ENCODE results near the gene SEPSECS.

DNA sequence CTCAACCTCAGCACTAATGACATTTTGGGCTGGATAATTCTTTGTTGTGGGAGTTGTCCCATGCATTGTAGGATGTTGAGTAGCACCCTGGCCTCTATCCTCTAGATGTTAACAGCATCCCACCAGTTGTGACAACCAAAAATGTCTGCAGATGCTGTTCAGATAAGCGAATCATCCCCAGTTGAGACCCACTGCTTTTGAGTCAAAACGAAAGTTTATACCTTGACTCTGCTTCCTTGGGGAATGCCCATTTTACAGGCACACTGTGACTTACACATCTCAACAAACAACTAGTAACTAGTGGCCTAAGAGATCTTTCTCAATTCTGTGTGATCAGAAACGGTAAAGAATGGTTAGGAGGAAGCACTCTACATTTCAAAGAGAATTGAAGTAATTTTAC lies 37.0 kb downstream of the SEPSECS start:
- TF ChIP-seq, protein P1, sequence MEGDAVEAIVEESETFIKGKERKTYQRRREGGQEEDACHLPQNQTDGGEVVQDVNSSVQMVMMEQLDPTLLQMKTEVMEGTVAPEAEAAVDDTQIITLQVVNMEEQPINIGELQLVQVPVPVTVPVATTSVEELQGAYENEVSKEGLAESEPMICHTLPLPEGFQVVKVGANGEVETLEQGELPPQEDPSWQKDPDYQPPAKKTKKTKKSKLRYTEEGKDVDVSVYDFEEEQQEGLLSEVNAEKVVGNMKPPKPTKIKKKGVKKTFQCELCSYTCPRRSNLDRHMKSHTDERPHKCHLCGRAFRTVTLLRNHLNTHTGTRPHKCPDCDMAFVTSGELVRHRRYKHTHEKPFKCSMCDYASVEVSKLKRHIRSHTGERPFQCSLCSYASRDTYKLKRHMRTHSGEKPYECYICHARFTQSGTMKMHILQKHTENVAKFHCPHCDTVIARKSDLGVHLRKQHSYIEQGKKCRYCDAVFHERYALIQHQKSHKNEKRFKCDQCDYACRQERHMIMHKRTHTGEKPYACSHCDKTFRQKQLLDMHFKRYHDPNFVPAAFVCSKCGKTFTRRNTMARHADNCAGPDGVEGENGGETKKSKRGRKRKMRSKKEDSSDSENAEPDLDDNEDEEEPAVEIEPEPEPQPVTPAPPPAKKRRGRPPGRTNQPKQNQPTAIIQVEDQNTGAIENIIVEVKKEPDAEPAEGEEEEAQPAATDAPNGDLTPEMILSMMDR (IDR thresholded peaks at IDR 0.05) = no peak
- no peak for TF ChIP-seq POLR2A (IDR thresholded peaks at IDR 0.05)
